ENCODE measurements around the gene RNASE12. TPM values are rescaled to one million over a fixed set of nuclear protein-coding genes. Genes with fewer than 3 reads are reported as not detected.

The RNASE12 gene
- total RNA-seq, 6 donors from 2014 or later, result not detected

- TF ChIP-seq POLR2AphosphoS5 (IDR thresholded peaks at IDR 0.05) (no peak), EP300 (IDR thresholded peaks at IDR 0.05) (no peak), POLR2A (IDR thresholded peaks at IDR 0.05) (no peak), CTCF (IDR thresholded peaks at IDR 0.05) (no peak)
- no peak for DNase-seq
- Histone ChIP-seq H3K4me1 (peaks cover 0 to 29% (median 12%) of the 10 kb centered on the region in 4 donors), H3K27ac (peak overlapping the region; percentile 54 to 77 (median 72)), H3K36me3 (no peaks in the 10 kb centered on the region), H3K9me3 (no peaks in the 10 kb centered on the region), H3K4me3 (peak overlapping the region; percentile 1 to 58 (median 48)), H3K27me3 (no peaks in the 10 kb centered on the region)
- 14 to 16% methylated on average over 16 to 17 of the region's 17 CpGs for WGBS, 2 donors
- no peak for ATAC-seq (ENCODE audit: low FRiP score in 2 of 2)
Measured at GRCh38 chr14:20614038-20614840, 23.1 kb upstream of the RNASE12 start.

DNA sequence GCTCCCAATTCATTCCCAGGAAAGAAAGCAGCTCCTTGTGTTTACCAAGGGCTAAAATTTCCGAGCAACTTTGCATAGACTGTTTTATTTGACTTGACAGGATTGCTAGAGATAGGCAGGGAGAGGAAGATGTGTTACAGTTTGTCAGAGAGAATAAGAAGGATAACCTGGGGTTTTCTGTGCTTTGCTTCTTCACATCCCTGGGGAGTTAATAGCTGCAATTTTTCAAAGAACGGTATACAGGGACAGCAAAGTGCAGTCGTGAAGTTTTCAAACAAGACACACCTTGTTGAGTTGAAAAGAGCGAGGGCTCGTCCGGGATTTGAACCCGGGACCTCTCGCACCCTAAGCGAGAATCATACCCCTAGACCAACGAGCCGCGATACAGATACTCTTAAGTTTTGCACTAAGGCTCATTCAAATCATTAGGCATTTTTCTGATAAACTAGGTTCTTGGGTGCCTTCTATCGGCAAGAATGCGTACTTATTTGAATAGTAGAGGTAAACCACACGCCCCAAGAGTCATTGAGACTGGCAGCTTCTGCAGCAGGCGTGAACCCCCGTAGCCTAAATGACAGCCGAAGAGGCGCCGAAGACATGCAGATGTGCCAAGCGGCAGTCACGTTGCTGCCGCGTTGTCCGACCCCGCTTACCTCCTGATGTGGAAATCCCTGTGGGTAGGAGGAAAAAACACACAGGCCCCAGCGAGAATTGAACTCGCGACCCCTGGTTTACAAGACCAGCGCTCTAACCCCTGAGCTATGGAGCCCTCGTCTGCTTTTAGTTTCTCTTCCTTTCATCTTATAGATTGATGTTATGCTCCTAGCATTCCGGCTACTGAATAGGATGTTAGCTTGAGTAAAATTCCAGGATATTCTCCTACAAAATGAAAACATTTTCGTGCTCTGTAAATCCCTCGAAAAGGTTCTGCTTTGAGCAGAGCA, 22.2 kb upstream of the RNASE12 start:
- H3K4me3 ChIP-seq, result peak overlapping the region; percentile 1 to 58 (median 48)
- peaks cover 0 to 29% (median 12%) of the 10 kb centered on the region in 4 donors for H3K4me1 ChIP-seq
- WGBS, 2 donors, result 0 to 1% methylated on average over 26 to 34 of the region's 34 CpGs
- ATAC-seq (ENCODE audit: low FRiP score in 2 of 2), result peak; percentile 86 to 94
- no peaks in the 10 kb centered on the region for H3K27me3 ChIP-seq
- H3K27ac ChIP-seq, result peak overlapping the region; percentile 54 to 77 (median 72)
- H3K9me3 ChIP-seq, result no peaks in the 10 kb centered on the region
- TF ChIP-seq EP300 (IDR thresholded peaks at IDR 0.05), result no peak
- TF ChIP-seq POLR2A (IDR thresholded peaks at IDR 0.05), result no peak
- peak; percentile 12 to 35 for TF ChIP-seq POLR2AphosphoS5 (IDR thresholded peaks at IDR 0.05)
- TF ChIP-seq CTCF (IDR thresholded peaks at IDR 0.05), result peak; percentile 60 to 97 (median 88)
- H3K36me3 ChIP-seq, result no peaks in the 10 kb centered on the region
- peak; percentile 74 to 82 for DNase-seq

DNA sequence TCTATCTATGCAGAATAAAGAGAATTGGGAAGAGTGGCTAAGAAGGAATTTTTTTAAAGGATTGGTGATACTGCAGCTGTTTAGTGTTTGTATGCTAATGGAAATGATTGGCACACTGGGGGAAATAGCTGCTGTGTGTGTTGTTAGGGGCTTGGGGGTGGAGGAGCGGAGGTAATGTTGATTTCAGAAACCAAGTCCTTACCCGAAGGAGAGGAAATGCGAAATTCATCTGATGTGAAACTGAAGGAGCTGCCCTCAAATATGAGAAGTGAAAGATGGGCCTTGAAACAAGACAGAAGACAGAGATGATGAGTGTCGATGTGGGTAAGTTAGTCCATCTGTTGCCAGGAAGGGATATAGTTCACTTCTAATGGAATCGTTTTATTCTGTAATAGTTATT, 21.2 kb upstream of the RNASE12 start:
- DNase-seq (no peak), ATAC-seq (ENCODE audit: low FRiP score in 2 of 2) (no peak)
- H3K4me3 ChIP-seq, result no peak overlapping the region
- TF ChIP-seq POLR2AphosphoS5 (IDR thresholded peaks at IDR 0.05) (no peak), CTCF (IDR thresholded peaks at IDR 0.05) (no peak), POLR2A (IDR thresholded peaks at IDR 0.05) (no peak), EP300 (IDR thresholded peaks at IDR 0.05) (no peak)
- no peaks in the 10 kb centered on the region for H3K36me3 ChIP-seq
- WGBS, 2 donors, result 37 to 44% methylated on average over 5 of the region's 5 CpGs
- H3K27ac ChIP-seq, result peak overlapping the region in 1 of 4 donors; percentile 75
- H3K27me3 ChIP-seq, result no peaks in the 10 kb centered on the region
- H3K4me1 ChIP-seq, result peaks cover 0 to 24% (median 11%) of the 10 kb centered on the region in 4 donors
- no peaks in the 10 kb centered on the region for H3K9me3 ChIP-seq

- WGBS, 2 donors, result 52 to 72% methylated on average over 4 of the region's 4 CpGs
- Histone ChIP-seq H3K27me3 (no peaks in the 10 kb centered on the region), H3K36me3 (no peaks in the 10 kb centered on the region), H3K4me3 (no peak overlapping the region), H3K4me1 (peaks cover 0 to 24% (median 11%) of the 10 kb centered on the region in 4 donors), H3K9me3 (no peaks in the 10 kb centered on the region), H3K27ac (no peak overlapping the region)
- DNase-seq, result no peak
- TF ChIP-seq EP300 (IDR thresholded peaks at IDR 0.05), result no peak
- TF ChIP-seq POLR2A (IDR thresholded peaks at IDR 0.05), result no peak
- ATAC-seq (ENCODE audit: low FRiP score in 2 of 2), result no peak
Measured at GRCh38 chr14:20611277-20611676, 20.1 kb upstream of the RNASE12 start.
